ENCODE data around the gene SLC2A9.

DNA sequence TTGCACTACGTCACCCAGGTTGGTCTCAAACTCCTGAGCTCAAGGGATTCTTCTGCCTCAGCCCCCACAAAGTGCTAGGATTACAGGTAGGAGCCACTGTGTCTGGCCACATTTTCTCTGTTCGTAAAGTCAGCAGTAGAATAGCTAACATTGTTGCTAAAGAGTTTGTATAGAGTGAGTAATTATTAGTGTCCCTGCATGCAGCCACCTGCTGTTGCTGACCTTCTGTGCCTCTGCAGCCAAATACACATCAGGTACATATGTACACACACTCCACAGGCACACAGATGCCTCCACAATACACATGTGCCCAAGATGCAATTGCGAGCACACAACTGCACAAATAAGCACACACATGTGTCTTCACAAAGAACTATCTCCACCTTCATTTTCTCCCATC is 228.9 kb downstream of the SLC2A9 start:
- no peak for TF ChIP-seq EZH2phosphoT487 (IDR thresholded peaks at IDR 0.05; ENCODE audit: low read depth, severe bottlenecking, unreplicated experiment)
- TF ChIP-seq EZH2 (IDR thresholded peaks at IDR 0.05; ENCODE audit: borderline replicate concordance): no peak

All from hepatocyte (in vitro differentiated cells).